GM21723 (cell line): ENCODE data around the gene RB1.
"Not testable (repeated sequence)": the region's sequence is repeated elsewhere in the genome, so short reads cannot be mapped to it uniquely, and the experiment has no call there.

Experiments used
- ATAC-seq: cut with Tn5 transposase; IDR thresholded peaks from one replicate; pipeline ENCODE4 v1.9.1; 2021; ENCODE audit warnings: mild to moderate bottlenecking, moderate library complexity; ENCODE audit not compliant: unreplicated experiment

Gene RB1

GRCh38 chr13:48448285-48448958 is 144.9 kb downstream of the RB1 start:
- no peak for ATAC-seq

GRCh38 chr13:48448959-48449614 is 145.5 kb downstream of the RB1 start:
- ATAC-seq = no peak

- ATAC-seq = no peak
Observed at GRCh38 chr13:48449656-48450055, 146.1 kb downstream of the RB1 start.

GRCh38 chr13:48451196-48451595 is 147.6 kb downstream of the RB1 start:
- not testable (repeated sequence) for ATAC-seq

GRCh38 chr13:48456546-48456945 is 153.0 kb downstream of the RB1 start:
- no peak for ATAC-seq

GRCh38 chr13:48457578-48458242 is 154.2 kb downstream of the RB1 start:
- ATAC-seq = no peak

- ATAC-seq = no peak
Observed at GRCh38 chr13:48475230-48475629, 171.7 kb downstream of the RB1 start.

GRCh38 chr13:48476215-48476614 is 172.7 kb downstream of the RB1 start:
- no peak for ATAC-seq

- ATAC-seq = no peak
Observed at GRCh38 chr13:48476686-48477085, 173.1 kb downstream of the RB1 start.

- peak; percentile 63 for ATAC-seq
Observed at GRCh38 chr13:48477191-48477855, 173.8 kb downstream of the RB1 start.

- ATAC-seq = no peak
Observed at GRCh38 chr13:48478391-48478790, 174.8 kb downstream of the RB1 start.

GRCh38 chr13:48483575-48483974 is 180.0 kb downstream of the RB1 start:
- ATAC-seq = no peak

GRCh38 chr13:48485432-48485831 is 181.9 kb downstream of the RB1 start:
- no peak for ATAC-seq

GRCh38 chr13:48486362-48486761 is 182.8 kb downstream of the RB1 start:
- ATAC-seq = no peak

GRCh38 chr13:48486836-48487235 is 183.3 kb downstream of the RB1 start:
- ATAC-seq = no peak

GRCh38 chr13:48487968-48488367 is 184.4 kb downstream of the RB1 start:
- no peak for ATAC-seq

- ATAC-seq = no peak
Observed at GRCh38 chr13:48488995-48489394, 185.4 kb downstream of the RB1 start.

- no peak for ATAC-seq
Observed at GRCh38 chr13:48489666-48490065, 186.1 kb downstream of the RB1 start.

GRCh38 chr13:48490241-48490640 is 186.7 kb downstream of the RB1 start:
- no peak for ATAC-seq

GRCh38 chr13:48491423-48492095 is 188.0 kb downstream of the RB1 start:
- no peak for ATAC-seq

GRCh38 chr13:48492096-48492440 is 188.5 kb downstream of the RB1 start:
- ATAC-seq = peak; percentile 59
